T-helper 2 cell treated with Interferon-gamma antibody and Interleukin-4, amounts not matched to agents 100 ng/mL and 5 ng/mL, for 36 hours (primary cell): Measurements from ENCODE around the gene LYPD3. TPM values are rescaled to one million over a fixed set of nuclear protein-coding genes. Genes with fewer than 3 reads are reported as not detected.

Experiments
- total RNA-seq: library from RNA; stranded (reverse); gene quantifications from 2 replicates; pipeline ENCODE4 v1.2.3, GENCODE V29; 2022

LYPD3 gene
- total RNA-seq, 1 donor from 2014 or later: 0.39 TPM

Other genes with a start within 250 kb of the LYPD3 start
- gene PSG9, start 196.1 kb downstream of the LYPD3 start, total RNA-seq: not detected in 2 replicates
- not detected in 2 replicates for gene CD177, start 111.9 kb downstream of the LYPD3 start, total RNA-seq
- not detected in 2 replicates for gene TEX101, start 50.7 kb downstream of the LYPD3 start, total RNA-seq
- gene PHLDB3, start 39.1 kb upstream of the LYPD3 start, total RNA-seq: 17.3 and 20.2 TPM in 2 replicates
- gene ETHE1, start 61.6 kb upstream of the LYPD3 start, total RNA-seq: 54.9 and 55.5 TPM in 2 replicates
- 3.1 and 3.7 TPM in 2 replicates for gene ZNF575, start 67.6 kb upstream of the LYPD3 start, total RNA-seq
- gene XRCC1, start 109.9 kb upstream of the LYPD3 start, total RNA-seq: 34.6 and 36.2 TPM in 2 replicates
- 7.0 and 9.9 TPM in 2 replicates for gene PINLYP, start 110.2 kb upstream of the LYPD3 start, total RNA-seq
- gene IRGQ, start 130.5 kb upstream of the LYPD3 start, total RNA-seq: 13.8 and 14.9 TPM in 2 replicates
- 15.6 and 17.5 TPM in 2 replicates for gene ZNF576, start 131.0 kb upstream of the LYPD3 start, total RNA-seq
- gene SRRM5, start 146.5 kb upstream of the LYPD3 start, total RNA-seq: 0.59 and 0.82 TPM in 2 replicates
- gene ZNF428, start 154.0 kb upstream of the LYPD3 start, total RNA-seq: 29.0 TPM in 2 replicates
- gene CADM4, start 174.2 kb upstream of the LYPD3 start, total RNA-seq: 0.16 TPM in 2 replicates
- gene PLAUR, start 204.6 kb upstream of the LYPD3 start, total RNA-seq: 11.7 and 12.5 TPM in 2 replicates